ENCODE measurements around the gene MTFMT. TPM values are rescaled to one million over a fixed set of nuclear protein-coding genes. Genes with fewer than 3 reads are reported as not detected.
A peak's percentile ranks its signal among the peaks of the same experiment; 100 is the strongest.

MTFMT gene
- total RNA-seq, 4 donors from 2014 or later: 21.1 to 36.9 (median 29.4) TPM

DNA sequence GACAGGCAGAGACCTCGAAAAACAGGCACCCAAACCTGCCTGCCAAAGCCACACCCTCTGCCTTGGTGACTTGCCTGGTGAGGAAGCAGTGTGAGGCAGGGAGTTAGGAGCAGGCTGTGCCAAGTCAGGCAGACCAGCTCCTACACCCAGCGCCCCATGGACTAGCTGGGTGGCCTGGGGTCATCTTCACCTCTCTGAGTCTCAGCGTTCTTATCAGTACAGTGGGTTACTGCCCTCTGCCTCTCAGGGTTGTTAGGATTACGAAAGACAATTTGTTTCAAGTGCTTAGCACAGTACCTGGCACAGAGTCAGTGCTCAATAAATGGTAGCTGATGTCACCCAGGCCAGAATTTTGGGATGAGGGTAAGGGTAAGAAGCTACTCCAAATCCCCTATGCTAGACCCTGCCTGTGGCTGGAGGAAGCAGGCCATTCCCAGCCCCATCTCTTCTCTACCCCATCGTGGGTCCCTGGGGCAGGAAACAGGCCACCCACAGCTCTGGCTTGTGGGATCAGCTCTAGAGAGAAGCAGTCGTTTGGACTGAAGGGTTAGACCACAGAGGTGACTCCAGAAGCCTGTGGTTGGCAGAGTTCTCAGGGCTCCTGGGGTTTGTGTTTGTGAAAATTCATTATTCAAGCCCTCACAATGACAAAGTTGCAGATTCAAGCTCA is 25.9 kb upstream of the MTFMT start:
- ATAC-seq: peak; percentile 55
- Histone ChIP-seq H3K9me3 (no peaks in the 10 kb centered on the region), H3K4me3 (no peak overlapping the region), H3K36me3 (peaks cover 0 to 88% of the 10 kb centered on the region in 2 donors), H3K4me1 (peaks cover 0 to 74% (median 19%) of the 10 kb centered on the region in 3 donors), H3K27me3 (no peaks in the 10 kb centered on the region), H3K27ac (peak overlapping the region; percentile 22 to 95 (median 84))
- TF ChIP-seq EP300 (IDR thresholded peaks at IDR 0.05) (no peak), POLR2A (IDR thresholded peaks at IDR 0.05) (no peak), POLR2AphosphoS5 (IDR thresholded peaks at IDR 0.05) (no peak)
- TF ChIP-seq, protein P1, sequence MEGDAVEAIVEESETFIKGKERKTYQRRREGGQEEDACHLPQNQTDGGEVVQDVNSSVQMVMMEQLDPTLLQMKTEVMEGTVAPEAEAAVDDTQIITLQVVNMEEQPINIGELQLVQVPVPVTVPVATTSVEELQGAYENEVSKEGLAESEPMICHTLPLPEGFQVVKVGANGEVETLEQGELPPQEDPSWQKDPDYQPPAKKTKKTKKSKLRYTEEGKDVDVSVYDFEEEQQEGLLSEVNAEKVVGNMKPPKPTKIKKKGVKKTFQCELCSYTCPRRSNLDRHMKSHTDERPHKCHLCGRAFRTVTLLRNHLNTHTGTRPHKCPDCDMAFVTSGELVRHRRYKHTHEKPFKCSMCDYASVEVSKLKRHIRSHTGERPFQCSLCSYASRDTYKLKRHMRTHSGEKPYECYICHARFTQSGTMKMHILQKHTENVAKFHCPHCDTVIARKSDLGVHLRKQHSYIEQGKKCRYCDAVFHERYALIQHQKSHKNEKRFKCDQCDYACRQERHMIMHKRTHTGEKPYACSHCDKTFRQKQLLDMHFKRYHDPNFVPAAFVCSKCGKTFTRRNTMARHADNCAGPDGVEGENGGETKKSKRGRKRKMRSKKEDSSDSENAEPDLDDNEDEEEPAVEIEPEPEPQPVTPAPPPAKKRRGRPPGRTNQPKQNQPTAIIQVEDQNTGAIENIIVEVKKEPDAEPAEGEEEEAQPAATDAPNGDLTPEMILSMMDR (IDR thresholded peaks at IDR 0.05): no peak
- WGBS, 2 donors (ENCODE audit: low coverage in 1 of 2): 25% methylated on average over 2 of the region's 6 CpGs; no CpG with 5 or more reads in 1 of the 2 donors

DNA sequence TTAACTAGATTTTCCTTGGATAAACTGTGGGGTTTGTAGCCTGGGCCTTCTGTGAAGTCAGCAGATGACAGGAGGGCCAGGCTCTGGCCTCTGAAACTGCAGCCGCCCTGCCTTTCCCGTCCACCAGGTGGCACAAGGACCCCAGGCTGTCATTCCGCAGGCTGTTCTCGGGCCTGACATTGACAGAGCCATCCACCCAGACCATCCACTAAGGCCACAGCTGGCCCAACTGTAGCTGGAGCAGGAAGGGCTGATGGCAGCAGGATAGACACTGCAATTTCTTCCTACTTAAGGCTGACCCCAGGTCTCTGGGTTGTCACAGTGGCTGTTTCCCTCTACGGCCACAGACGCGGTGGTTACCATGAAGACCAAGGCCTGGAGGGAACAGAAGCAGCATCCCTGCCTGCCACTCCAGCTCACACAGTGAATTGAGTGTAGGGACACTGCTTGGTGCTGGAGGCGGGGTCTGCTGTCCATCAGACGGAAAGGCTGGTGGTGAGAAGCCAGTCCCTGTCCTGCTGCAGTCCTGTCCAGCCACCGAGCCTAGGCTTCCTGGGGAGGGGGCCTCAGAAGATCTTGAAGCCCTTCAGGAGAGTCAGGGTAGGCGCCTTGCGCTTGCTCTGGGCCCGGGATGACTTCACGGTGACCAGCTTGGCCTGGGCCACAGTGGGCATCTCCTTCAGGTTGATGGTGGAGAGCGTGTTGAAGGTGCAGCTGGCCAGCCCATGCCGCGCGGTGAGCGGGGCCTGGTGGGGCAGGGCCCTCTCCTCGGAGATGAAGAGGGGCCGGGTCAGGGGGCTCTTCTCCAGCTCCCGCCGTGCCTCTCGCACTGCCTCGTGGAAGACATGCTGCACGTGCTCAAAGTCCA is 25.1 kb upstream of the MTFMT start:
- peak; percentile 70 for ATAC-seq
- peak overlapping the region; percentile 1 to 95 (median 84) for H3K27ac ChIP-seq
- H3K4me1 ChIP-seq: peaks cover 0 to 74% (median 26%) of the 10 kb centered on the region in 3 donors
- H3K9me3 ChIP-seq: no peaks in the 10 kb centered on the region
- no peak overlapping the region for H3K4me3 ChIP-seq
- no peak for TF ChIP-seq EP300 (IDR thresholded peaks at IDR 0.05)
- TF ChIP-seq, protein P1 (IDR thresholded peaks at IDR 0.05): peak in 3 of 4 experiments; percentile 95 to 96 (median 96)
- peaks cover 0 to 86% of the 10 kb centered on the region in 2 donors for H3K36me3 ChIP-seq
- 4% methylated on average over 4 of the region's 26 CpGs; no CpG with 5 or more reads in 1 of the 2 donors for WGBS, 2 donors (ENCODE audit: low coverage in 1 of 2)
- H3K27me3 ChIP-seq: no peaks in the 10 kb centered on the region

DNA sequence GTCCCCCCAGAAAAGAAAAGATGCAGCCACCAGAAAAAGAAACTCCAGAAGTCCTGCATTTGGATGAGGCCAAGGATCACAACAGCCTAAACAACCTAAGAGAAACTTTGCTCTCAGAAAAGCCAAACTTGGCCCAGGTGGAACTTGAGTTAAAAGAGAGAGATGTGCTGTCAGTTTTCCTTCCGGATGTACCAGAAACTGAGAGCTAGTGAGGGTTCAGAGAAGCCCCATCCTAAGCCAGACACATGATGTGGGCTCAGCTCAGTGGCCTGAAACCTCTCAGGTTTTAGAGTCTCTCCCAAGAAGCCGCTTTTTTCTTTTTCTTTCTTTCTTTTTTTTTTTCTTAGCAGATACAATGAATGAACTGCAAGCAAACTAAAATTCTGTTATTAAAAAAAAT is 23.5 kb upstream of the MTFMT start:
- TF ChIP-seq EP300 (IDR thresholded peaks at IDR 0.05): no peak
- TF ChIP-seq, protein P1 (IDR thresholded peaks at IDR 0.05): no peak
- TF ChIP-seq POLR2A (IDR thresholded peaks at IDR 0.05): no peak
- no peaks in the 10 kb centered on the region for H3K27me3 ChIP-seq
- peaks cover 0 to 74% (median 26%) of the 10 kb centered on the region in 3 donors for H3K4me1 ChIP-seq
- H3K36me3 ChIP-seq: peaks cover 0 to 70% of the 10 kb centered on the region in 2 donors
- H3K4me3 ChIP-seq: no peak overlapping the region
- no peaks in the 10 kb centered on the region for H3K9me3 ChIP-seq
- peak overlapping the region in 2 of 4 donors; percentile 24 to 95 for H3K27ac ChIP-seq
- no peak for ATAC-seq
- WGBS, 2 donors (ENCODE audit: low coverage in 1 of 2): 55 to 70% methylated on average over 2 of the region's 2 CpGs

DNA sequence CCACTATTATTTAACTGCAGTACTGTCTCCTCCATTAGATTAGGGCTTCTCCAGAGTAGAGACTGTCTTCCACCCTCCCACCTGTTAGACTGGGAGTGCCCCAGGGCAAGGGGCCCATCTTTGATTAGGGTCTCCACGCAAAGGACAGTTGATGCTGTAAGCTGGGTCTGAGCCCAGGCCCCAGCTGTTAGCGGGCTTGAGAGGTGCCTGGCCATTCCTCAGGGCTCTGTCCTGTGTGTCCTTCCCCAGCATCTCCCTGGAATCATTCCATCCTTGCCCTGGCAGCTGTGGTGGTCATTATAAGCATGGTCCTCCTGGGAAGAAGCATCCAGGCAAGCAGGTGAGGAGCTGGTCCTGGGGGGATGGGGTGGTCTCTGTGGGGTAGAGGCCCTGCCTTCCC is 21.8 kb upstream of the MTFMT start:
- Histone ChIP-seq H3K9me3 (no peaks in the 10 kb centered on the region), H3K36me3 (peaks cover 0 to 53% of the 10 kb centered on the region in 2 donors), H3K27me3 (no peaks in the 10 kb centered on the region), H3K27ac (peak overlapping the region in 3 of 4 donors; percentile 53 to 95 (median 61)), H3K4me1 (peaks cover 0 to 60% (median 26%) of the 10 kb centered on the region in 3 donors), H3K4me3 (no peak overlapping the region)
- ATAC-seq: no peak
- no peak for TF ChIP-seq EP300 (IDR thresholded peaks at IDR 0.05)
- TF ChIP-seq, protein P1 (IDR thresholded peaks at IDR 0.05): no peak
- no peak for TF ChIP-seq POLR2A (IDR thresholded peaks at IDR 0.05)
- TF ChIP-seq POLR2AphosphoS5 (IDR thresholded peaks at IDR 0.05): no peak
- WGBS, 2 donors (ENCODE audit: low coverage in 1 of 2): 60% methylated on average over 1 of the region's 2 CpGs; no CpG with 5 or more reads in 1 of the 2 donors
